Prostate gland (tissue), 2 donors: ENCODE measurements around the gene ADCY4. TPM values are rescaled to one million over a fixed set of nuclear protein-coding genes. Genes with fewer than 3 reads are reported as not detected.

Experiments used
- DNase-seq: peaks from one replicate; pipeline ENCODE4 v3.0.0-alpha.2; 2019; ENCODE audit warnings: low spot score
- H3K27ac ChIP-seq, 2 donors: fragments of 200-600 bp; sonication (generic); 2 replicates each; pipeline ENCODE4 v1.5.1; 2017 to 2019
- H3K27me3 ChIP-seq: fragments of 200-600 bp; sonication (generic); replicated peaks from 2 replicates; pipeline ENCODE4 v1.5.1; 2019; ENCODE audit not compliant: insufficient read depth
- H3K36me3 ChIP-seq, 2 donors: fragments of 200-600 bp; sonication (generic); 1 replicate in 1 of 2; 2 replicates in 1 of 2; pipeline versions ENCODE4 v1.5.1 to v1.8.1; 2017 to 2019
- H3K4me1 ChIP-seq: fragments of 200-600 bp; sonication (generic); replicated peaks from 2 replicates; pipeline ENCODE4 v1.5.1; 2019
- H3K4me3 ChIP-seq, 2 donors: fragments of 200-600 bp; sonication (generic); 2 replicates each; pipeline ENCODE4 v1.5.1; 2017 to 2019
- H3K9me3 ChIP-seq: fragments of 200-600 bp; sonication (generic); 2 replicates; pipeline ENCODE4 v1.5.1; 2017
- CTCF ChIP-seq, 4 experiments: fragments of 200-600 bp in 2 of 4; fragments of 450-650 bp in 2 of 4; sonication (generic) in 2 of 4; IDR thresholded peaks; 1 replicate in 3 of 4; 2 replicates in 1 of 4; pipeline ENCODE4 v1.5.1; 2016 to 2019; ENCODE audit warnings: antibody characterized with exemption in 4 of 4, mild to moderate bottlenecking in 2 of 4, moderate library complexity in 2 of 4
- POLR2A ChIP-seq: fragments of 450-650 bp; IDR thresholded peaks from one replicate; pipeline ENCODE4 v1.6.1; 2016; ENCODE audit warnings: antibody characterized with exemption, mild to moderate bottlenecking
- POLR2AphosphoS5 ChIP-seq: sonication (generic); formaldehyde crosslinking; IDR thresholded peaks from one replicate; pipeline ENCODE4 v1.6.1; 2017; ENCODE audit warnings: antibody characterized with exemption
- WGBS: methylation state at CpG from one replicate; pipeline ENCODE4 v1.1.5; 2018; 5-methylcytosine and 5-hydroxymethylcytosine counted together
- intact Hi-C: fragments of 100-400 bp; cut with DNase I; formaldehyde crosslinking; loops from one replicate; pipeline ENCODE4 v1.14.2; 2022
- total RNA-seq, 2 donors: library from RNA; depleted of rRNA; stranded (reverse); fragments of >200 nt; gene quantifications; one replicate each; pipeline ENCODE4 v1.1.0, GENCODE V29; 2016

ADCY4 gene
- total RNA-seq, 2 donors from 2014 or later, result 19.4 to 28.7 TPM

GRCh38 chr14:24321212-24321975, 13.5 kb downstream of the ADCY4 start:
- Histone ChIP-seq H3K27ac (no peak overlapping the region), H3K36me3 (no peaks in the 10 kb centered on the region), H3K27me3 (peaks cover 4% of the 10 kb centered on the region), H3K4me1 (no peaks in the 10 kb centered on the region), H3K9me3 (no peaks in the 10 kb centered on the region), H3K4me3 (no peak overlapping the region)
- DNase-seq, result no peak
- no peak for TF ChIP-seq POLR2A
- no peak for TF ChIP-seq POLR2AphosphoS5
- 85% methylated on average over 14 of the region's 14 CpGs for WGBS
- intact Hi-C loops, result no loop called here

- peaks cover 4% of the 10 kb centered on the region for H3K27me3 ChIP-seq
- WGBS, result 87% methylated on average over 3 of the region's 3 CpGs
- no peak overlapping the region for H3K27ac ChIP-seq
Observed at GRCh38 chr14:24317141-24317928, 17.5 kb downstream of the ADCY4 start.

GRCh38 chr14:24316597-24316950, 18.3 kb downstream of the ADCY4 start:
- H3K4me1 ChIP-seq, result no peaks in the 10 kb centered on the region
- H3K27ac ChIP-seq, result no peak overlapping the region
- H3K9me3 ChIP-seq, result no peaks in the 10 kb centered on the region
- no peak overlapping the region for H3K4me3 ChIP-seq
- DNase-seq, result no peak
- no peaks in the 10 kb centered on the region for H3K36me3 ChIP-seq
- TF ChIP-seq CTCF (IDR thresholded peaks at IDR 0.05) (no peak), POLR2A (no peak), POLR2AphosphoS5 (no peak)
- intact Hi-C loops, result no loop called here
- WGBS, result 38% methylated on average over 18 of the region's 18 CpGs
- H3K27me3 ChIP-seq, result peaks cover 4% of the 10 kb centered on the region

More at GRCh38 chr14:24317141-24317928, 17.5 kb downstream of the ADCY4 start:
- H3K4me3 ChIP-seq, result no peak overlapping the region
- no peaks in the 10 kb centered on the region for H3K9me3 ChIP-seq
- H3K4me1 ChIP-seq, result no peaks in the 10 kb centered on the region
- H3K36me3 ChIP-seq, result no peaks in the 10 kb centered on the region
- intact Hi-C loops, result no loop called here
- TF ChIP-seq CTCF (IDR thresholded peaks at IDR 0.05), result no peak
- no peak for DNase-seq

GRCh38 chr14:24315807-24316596, 18.9 kb downstream of the ADCY4 start:
- H3K27ac ChIP-seq, result no peak overlapping the region
- H3K4me3 ChIP-seq, result no peak overlapping the region
- no peak for DNase-seq

More at GRCh38 chr14:24315807-24316596, 18.9 kb downstream of the ADCY4 start:
- Histone ChIP-seq H3K4me1 (no peaks in the 10 kb centered on the region), H3K36me3 (no peaks in the 10 kb centered on the region), H3K27me3 (peaks cover 4% of the 10 kb centered on the region), H3K9me3 (no peaks in the 10 kb centered on the region)
- intact Hi-C loops, result no loop called here
- no peak for TF ChIP-seq CTCF (IDR thresholded peaks at IDR 0.05)
- no peak for TF ChIP-seq POLR2AphosphoS5
- no peak for TF ChIP-seq POLR2A
- 38% methylated on average over 50 of the region's 70 CpGs for WGBS
